ENCODE data around the gene FILIP1L. TPM values are rescaled to one million over a fixed set of nuclear protein-coding genes. Genes with fewer than 3 reads are reported as not detected.

FILIP1L gene
- total RNA-seq, 1 donor from 2014 or later = 33.4 TPM

DNA sequence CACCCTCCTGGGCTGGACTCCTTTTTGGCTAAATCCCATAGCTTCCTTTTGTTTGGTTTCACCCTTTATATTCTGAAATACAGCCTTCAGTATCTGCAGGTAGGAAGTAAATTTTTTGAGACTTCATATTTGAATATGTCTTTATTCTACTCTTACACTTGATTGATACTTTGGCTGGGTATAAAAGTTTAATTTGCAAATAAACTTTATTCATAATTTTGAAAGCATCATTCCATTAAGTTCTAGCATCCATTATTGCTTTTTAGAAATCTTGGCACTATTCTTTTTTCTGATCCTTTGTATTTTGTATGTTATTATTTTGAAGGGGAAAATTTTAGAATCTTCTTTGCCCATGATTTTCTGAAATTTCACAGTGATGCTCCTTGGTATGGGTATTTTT, 41.3 kb upstream of the FILIP1L start:
- TF ChIP-seq, protein P1, sequence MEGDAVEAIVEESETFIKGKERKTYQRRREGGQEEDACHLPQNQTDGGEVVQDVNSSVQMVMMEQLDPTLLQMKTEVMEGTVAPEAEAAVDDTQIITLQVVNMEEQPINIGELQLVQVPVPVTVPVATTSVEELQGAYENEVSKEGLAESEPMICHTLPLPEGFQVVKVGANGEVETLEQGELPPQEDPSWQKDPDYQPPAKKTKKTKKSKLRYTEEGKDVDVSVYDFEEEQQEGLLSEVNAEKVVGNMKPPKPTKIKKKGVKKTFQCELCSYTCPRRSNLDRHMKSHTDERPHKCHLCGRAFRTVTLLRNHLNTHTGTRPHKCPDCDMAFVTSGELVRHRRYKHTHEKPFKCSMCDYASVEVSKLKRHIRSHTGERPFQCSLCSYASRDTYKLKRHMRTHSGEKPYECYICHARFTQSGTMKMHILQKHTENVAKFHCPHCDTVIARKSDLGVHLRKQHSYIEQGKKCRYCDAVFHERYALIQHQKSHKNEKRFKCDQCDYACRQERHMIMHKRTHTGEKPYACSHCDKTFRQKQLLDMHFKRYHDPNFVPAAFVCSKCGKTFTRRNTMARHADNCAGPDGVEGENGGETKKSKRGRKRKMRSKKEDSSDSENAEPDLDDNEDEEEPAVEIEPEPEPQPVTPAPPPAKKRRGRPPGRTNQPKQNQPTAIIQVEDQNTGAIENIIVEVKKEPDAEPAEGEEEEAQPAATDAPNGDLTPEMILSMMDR (conservative IDR thresholded peaks at IDR 0.05; ENCODE audit: low read depth, low read length) = no peak
- DNase-seq (ENCODE audit: low read depth) = no peak
- no peak overlapping the region for H3K4me3 ChIP-seq (ENCODE audit: low read depth, low read length)

DNA sequence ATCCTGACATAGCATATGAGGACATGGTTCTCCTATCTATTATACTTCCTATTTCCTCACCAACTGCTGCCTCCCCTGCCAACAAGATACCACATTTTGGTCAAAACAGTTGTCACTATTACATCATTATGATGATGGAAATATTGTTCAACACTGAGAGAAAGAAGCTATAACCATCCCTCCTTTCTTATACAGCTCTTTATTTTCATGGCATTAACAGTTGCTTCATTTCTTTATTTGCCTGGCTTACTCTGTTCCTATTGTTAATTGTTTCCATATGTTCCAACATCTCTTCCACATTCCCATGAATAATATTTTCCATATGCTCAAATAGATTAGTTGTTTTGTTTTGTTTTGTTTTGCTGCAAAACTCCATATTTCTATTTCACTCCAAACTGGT, 40.8 kb upstream of the FILIP1L start:
- H3K4me3 ChIP-seq (ENCODE audit: low read depth, low read length) = no peak overlapping the region
- DNase-seq (ENCODE audit: low read depth) = no peak
- TF ChIP-seq, protein P1 (conservative IDR thresholded peaks at IDR 0.05; ENCODE audit: low read depth, low read length) = no peak

DNA sequence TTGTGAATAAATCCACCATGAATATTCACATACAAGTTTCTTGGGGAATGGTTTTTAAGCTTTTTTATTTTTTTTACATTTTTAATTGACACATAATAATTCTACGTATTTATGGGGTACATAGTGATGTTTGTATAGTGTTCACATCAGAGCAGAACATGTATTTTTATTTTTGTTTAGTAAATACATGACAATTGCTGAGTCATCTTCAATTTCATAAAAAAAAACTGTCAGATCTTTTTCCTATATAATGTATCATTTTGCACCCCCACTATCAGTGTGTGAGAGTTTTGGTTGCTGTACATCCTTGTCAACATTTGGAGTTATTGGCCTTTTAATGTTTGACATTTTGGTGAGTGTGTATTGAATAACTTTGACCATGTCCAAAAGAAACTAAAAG, 39.9 kb upstream of the FILIP1L start:
- TF ChIP-seq, protein P1 (conservative IDR thresholded peaks at IDR 0.05; ENCODE audit: low read depth, low read length) = no peak
- H3K4me3 ChIP-seq (ENCODE audit: low read depth, low read length) = no peak overlapping the region
- no peak for DNase-seq (ENCODE audit: low read depth)

DNA sequence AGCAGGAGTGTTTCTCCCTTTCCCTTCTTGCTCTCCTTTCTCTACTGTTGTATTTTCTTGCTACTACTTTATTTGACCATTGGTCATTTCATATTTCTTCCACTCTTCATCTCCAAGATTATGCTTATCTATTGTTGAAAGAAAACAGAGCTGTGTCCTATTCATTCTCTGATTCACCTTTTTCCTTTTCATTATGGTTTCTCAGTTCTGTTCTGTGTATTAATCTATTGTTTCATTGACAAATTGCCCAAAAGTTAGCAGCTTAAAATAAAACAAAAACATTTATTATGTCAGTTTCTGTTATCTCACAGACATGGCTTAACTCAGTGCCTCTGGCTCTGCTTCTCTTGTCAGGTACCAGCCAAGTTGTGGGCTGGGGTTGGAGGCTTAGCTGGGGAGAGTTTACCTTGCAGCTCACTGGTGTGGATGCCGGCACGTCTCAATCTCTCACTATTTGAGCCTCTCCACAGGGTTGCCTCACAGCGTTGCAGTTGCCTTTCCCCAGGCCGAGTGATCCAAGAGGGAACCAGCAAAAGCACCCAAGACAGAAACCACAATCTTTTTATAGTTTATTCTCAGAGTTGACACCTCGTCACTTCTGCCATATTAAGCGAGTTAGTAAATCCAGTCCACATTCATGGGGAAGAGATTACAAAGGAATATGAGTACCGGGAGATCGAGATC, 36.9 kb upstream of the FILIP1L start:
- TF ChIP-seq, protein P1 (conservative IDR thresholded peaks at IDR 0.05; ENCODE audit: low read depth, low read length) = no peak
- H3K4me3 ChIP-seq (ENCODE audit: low read depth, low read length) = no peak overlapping the region
- DNase-seq (ENCODE audit: low read depth) = no peak

DNA sequence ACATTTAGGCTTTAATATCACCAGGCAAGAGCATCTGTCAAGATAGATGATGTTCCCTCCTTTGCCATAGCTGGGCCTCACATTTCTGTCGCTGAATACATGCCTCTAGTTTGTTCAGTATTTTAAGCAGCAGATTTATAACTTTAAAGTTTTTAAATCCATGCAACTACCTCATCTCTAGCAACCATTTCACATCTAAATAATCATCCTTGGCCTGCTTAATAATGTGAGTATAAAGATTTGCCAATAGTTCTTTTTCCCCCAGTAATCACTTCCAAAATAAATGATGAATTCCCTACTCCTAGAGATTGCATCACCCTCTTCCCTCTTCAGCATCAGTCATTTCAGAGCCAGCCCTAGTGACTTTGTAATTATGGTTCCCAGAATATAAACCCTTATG, 36.2 kb upstream of the FILIP1L start:
- no peak for DNase-seq (ENCODE audit: low read depth)
- TF ChIP-seq, protein P1 (conservative IDR thresholded peaks at IDR 0.05; ENCODE audit: low read depth, low read length) = no peak
- no peak overlapping the region for H3K4me3 ChIP-seq (ENCODE audit: low read depth, low read length)

DNA sequence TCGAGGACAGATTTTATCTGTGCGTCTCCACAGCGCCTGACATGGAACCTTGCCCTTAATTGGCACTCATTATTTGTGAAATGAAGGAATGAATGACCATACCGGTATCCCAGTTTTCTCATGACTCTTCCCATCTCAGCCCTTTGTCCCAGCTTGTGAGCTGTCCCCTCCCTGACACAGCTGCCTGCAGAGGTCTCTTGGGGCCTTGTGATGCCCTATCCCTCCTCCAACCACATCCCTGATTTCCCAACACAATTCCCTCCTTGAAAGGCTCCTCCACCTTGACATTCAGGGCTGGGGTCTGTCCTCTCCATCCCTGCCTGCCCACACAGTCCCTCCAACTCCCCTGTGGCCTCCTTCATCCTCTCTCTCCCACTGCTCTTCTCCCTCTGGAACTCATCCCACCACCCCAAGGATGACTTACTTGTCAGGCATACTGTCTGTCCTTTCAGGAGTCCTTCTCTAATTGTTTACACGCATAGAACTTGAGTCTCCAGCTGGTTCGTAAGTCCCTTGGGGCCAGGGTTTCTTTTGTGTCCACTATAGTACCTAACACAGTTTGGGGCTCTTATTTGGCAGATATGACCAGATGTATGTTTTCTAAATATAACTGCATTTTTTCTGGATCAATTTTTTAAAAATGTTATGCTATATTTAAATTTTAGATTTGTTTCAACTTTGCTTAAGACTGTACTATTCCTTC, 35.6 kb upstream of the FILIP1L start:
- DNase-seq (ENCODE audit: low read depth) = no peak
- TF ChIP-seq, protein P1 (conservative IDR thresholded peaks at IDR 0.05; ENCODE audit: low read depth, low read length) = no peak
- H3K4me3 ChIP-seq (ENCODE audit: low read depth, low read length) = no peak overlapping the region

DNA sequence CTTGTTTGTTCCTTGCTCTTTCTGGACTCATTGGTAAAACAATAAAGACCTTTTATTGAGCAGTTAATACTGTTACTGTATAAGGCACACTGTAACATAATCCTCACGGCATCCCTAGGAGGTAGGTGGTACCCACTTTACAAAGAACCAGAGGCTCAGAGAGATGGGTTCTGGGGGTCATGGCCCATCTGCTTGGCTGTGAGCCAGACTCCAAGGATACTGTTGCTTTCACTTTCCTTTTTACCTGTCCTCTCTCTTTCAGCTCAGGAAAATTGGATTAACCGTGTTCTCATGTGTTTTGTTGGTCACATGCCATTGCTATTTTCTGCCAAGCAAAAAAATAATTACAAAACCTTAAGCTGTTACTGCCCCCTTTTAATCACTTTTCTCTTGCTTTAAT, 34.8 kb upstream of the FILIP1L start:
- no peak for DNase-seq (ENCODE audit: low read depth)
- TF ChIP-seq, protein P1 (conservative IDR thresholded peaks at IDR 0.05; ENCODE audit: low read depth, low read length) = no peak
- no peak overlapping the region for H3K4me3 ChIP-seq (ENCODE audit: low read depth, low read length)
